ENCODE results near the gene NID2.

Gene NID2

DNA sequence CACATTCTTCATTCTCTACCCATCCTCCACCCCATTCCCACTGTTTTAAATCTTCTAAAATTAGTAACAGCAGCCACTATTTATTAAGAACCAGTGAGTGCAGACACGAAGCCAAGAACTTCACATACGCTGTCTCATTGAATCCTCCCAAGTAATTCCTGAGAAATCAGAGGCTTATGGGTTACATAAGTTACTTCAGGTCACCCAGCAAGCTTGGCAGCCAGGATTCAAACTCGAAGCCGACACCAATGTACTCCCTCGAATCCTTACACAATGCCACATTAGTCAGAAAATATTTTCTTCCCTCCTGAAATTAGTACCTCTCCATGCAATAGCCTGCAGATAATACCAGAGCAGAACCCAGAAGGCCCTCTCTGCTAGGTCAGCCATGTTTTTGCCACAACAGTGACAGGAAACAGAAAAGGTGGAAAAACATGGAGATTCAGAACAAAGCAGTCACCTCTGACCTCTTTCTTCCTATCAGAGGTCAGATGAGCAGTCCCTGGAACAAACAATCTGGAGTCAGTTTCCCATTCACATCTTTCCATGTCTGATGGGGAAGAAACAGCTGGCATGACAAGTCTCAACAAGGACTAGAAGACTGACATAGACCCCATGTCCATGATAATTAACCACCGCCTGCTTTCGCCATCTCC lies 16.4 kb downstream of the NID2 start:
- DNase-seq: no peak

GRCh38 chr14:52051871-52052270 lies 17.0 kb downstream of the NID2 start:
- DNase-seq: no peak

DNA sequence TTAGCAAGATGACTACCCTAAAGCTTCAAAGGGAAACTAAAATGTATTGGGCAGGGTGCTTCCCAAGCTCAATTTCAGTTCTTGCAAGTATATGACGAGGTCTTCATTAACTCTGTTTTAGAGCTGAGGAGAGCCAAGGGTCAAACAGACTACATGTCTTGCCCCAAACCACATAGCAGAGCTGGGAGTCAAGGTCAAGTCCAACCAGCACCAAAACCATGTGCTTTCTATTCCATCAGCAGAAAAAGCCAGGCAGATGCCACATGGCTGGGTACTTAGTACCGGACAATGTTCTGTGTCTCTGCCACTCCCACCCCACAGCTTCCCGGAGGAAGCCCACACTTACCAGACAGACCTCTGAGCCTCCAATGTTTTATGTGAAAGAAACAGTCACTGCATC lies 17.6 kb downstream of the NID2 start:
- no peak for DNase-seq

GRCh38 chr14:52049721-52050588 lies 18.9 kb downstream of the NID2 start:
- DNase-seq: no peak

GRCh38 chr14:52049271-52049670 lies 19.6 kb downstream of the NID2 start:
- no peak for DNase-seq

GRCh38 chr14:52048641-52049204 lies 20.1 kb downstream of the NID2 start:
- no peak for DNase-seq

GRCh38 chr14:52048116-52048515 lies 20.7 kb downstream of the NID2 start:
- DNase-seq: no peak

DNA sequence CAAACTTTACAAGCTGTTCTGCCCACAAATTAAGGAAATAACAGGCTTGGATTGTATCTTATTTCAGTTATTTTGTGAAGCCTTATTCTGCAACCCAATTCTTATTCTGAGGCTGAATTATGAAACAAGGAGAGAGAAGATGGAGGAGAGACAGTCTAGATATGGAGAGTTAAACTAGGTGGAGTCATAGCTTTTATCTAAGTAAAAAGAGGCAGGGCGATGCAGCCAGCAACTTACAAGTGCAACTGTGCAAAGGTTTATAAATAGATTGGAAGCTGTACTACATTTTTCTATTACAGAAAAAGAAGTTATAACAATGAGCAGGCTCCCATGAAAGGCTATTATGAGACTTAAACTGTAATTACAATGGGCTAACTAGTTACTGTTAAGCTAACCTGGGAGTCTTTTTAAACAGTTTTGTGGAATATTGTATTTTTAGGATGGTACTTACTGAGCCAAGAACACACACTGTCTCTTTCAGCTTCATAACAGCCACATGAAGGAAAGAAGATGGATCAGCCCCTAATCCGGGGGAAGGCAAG lies 22.4 kb downstream of the NID2 start:
- DNase-seq: no peak

GRCh38 chr14:52044791-52045522 lies 23.9 kb downstream of the NID2 start:
- no peak for DNase-seq

- peak in 1 of 2 donors; percentile 21 for DNase-seq
Measured at GRCh38 chr14:52043690-52044089, 25.2 kb downstream of the NID2 start.

- DNase-seq: no peak
Measured at GRCh38 chr14:52042371-52043289, 26.2 kb downstream of the NID2 start.

- no peak for DNase-seq
Measured at GRCh38 chr14:52040598-52040997, 28.3 kb downstream of the NID2 start.

DNA sequence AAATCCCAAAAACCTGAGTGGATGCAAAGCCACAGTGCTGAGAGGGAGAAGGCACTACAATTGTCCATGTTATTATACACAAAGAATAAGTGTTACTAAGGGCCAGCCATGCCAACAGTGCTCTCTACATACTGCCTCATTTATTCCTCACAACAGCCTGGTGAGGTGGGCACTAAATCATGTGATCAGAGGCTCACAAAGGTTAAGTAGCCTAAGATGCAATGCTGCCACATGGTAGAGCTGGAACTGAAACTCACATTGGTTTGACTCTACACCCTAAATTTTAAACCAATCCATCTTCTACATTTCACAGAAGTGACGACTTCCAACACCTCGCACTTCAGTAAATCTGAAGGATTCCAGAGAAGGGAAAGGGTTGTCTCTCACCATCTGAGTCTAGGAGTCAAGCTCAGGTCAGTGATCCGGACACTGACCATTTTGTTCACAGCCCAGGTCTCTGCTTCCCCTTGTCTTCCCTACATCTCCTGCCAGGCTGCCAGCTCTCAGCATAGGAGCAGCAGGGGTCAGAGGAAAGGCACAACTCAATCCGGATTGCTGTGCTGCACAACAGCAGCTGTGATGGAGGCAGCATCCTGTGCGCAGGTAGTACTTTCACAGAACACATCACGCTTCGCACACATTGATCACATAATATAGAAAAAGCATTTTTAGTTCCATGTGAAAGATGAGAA lies 29.6 kb downstream of the NID2 start:
- DNase-seq: no peak

- DNase-seq: no peak
Measured at GRCh38 chr14:52033101-52033642, 35.7 kb downstream of the NID2 start.

GRCh38 chr14:52032204-52032801 lies 36.6 kb downstream of the NID2 start:
- DNase-seq: no peak

GRCh38 chr14:52031781-52032180 lies 37.1 kb downstream of the NID2 start:
- no peak for DNase-seq

DNA sequence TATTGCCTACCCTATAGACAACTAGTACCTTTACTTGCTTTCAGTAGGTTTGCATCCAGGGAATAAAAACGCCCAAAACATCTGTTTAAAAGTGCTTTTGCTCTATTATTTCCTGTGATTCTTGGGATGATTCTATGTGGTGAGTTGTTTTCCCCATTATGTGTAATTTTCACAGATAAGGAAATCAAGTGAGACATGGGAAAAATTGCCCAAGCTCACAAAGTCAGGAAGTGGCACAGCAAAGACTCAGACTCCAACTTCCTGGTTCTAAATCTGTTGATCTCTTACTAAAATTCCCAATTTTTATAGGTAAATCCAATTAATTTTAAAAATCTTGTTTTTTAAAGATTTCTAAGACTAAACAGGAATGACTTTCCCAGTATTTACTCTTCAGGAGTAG lies 39.0 kb downstream of the NID2 start:
- DNase-seq: no peak

GRCh38 chr14:52026901-52027300 lies 42.0 kb downstream of the NID2 start:
- no peak for DNase-seq

GRCh38 chr14:52026017-52026660 lies 42.7 kb downstream of the NID2 start:
- no peak for DNase-seq

DNA sequence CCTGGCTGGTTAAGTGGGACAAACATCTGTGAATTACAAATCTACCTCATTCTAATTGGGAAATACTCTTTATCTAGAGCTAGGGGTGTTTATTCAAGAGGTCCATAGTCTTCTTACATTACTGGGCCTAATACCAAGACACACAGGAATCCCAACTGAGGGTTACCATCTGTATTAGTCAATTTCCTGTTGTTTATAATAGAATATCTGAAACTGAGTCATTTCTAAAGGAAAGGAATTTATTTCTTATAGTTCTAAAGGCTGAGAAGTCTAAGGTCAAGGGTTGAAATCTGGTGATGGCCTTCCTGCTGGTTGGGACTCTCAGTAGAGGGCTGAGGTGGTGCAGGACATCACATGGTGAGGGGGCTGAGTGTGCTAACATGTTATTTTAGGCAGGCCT lies 43.5 kb downstream of the NID2 start:
- DNase-seq: no peak
